Aortic smooth muscle cell (primary cell): ENCODE measurements around the gene FARP2. TPM values are rescaled to one million over a fixed set of nuclear protein-coding genes. Genes with fewer than 3 reads are reported as not detected.

Experiments used
- total RNA-seq: library from RNA; depleted of rRNA; stranded (reverse); fragments of >200 nt; gene quantifications from 2 replicates; pipeline ENCODE4 v1.2.3, GENCODE V29; 2014

FARP2 gene
- 37.1 and 50.5 TPM in 2 replicates for total RNA-seq

GRCh38 chr2:241355983-241356870 is at the start of gene FARP2:
Gene FARP2, plus strand, starts transcription at chr2:241356285. Its CDS starts 16,823 bp downstream, at chr2:241373108.

GRCh38 chr2:241315093-241315878 is 40.8 kb upstream of the FARP2 start, which contains the start of gene HDLBP:
Gene HDLBP, minus strand, starts transcription at chr2:241315672. Its CDS starts 48,803 bp downstream, at chr2:241266869.

GRCh38 chr2:241315879-241316631 is 40.0 kb upstream of the FARP2 start, which contains the start of gene SEPTIN2:
Gene SEPTIN2, plus strand, starts transcription at chr2:241315925. Its CDS starts 8,308 bp downstream, at chr2:241324233.

GRCh38 chr2:241508240-241509154 is 152.4 kb downstream of the FARP2 start, which contains the start of gene STK25:
Gene STK25, minus strand, starts transcription at chr2:241508584. Its CDS starts 549 bp downstream, at chr2:241508035.

Other genes starting within 250 kb of the FARP2 start
- 2.4 and 3.7 TPM in 2 replicates for gene PASK, start 206.8 kb upstream of the FARP2 start, total RNA-seq
- 76.7 and 104 TPM in 2 replicates for gene PPP1R7, start 205.8 kb upstream of the FARP2 start, total RNA-seq
- gene ANO7, start 167.6 kb upstream of the FARP2 start, total RNA-seq = 0.25 and 0.40 TPM in 2 replicates
- 1,359 and 1,448 TPM in 2 replicates for gene HDLBP, start 40.6 kb upstream of the FARP2 start, total RNA-seq
- 551 and 552 TPM in 2 replicates for gene SEPTIN2, start 40.4 kb upstream of the FARP2 start, total RNA-seq
- gene STK25, start 152.3 kb downstream of the FARP2 start, total RNA-seq = 123 and 138 TPM in 2 replicates
- 4.0 and 4.9 TPM in 2 replicates for gene BOK, start 202.5 kb downstream of the FARP2 start, total RNA-seq